GM23248 (cell line): ENCODE results near the gene EPN3. TPM values are rescaled to one million over a fixed set of nuclear protein-coding genes. Genes with fewer than 3 reads are reported as not detected.

ENCODE experiments used
- DNase-seq: peaks from one replicate; pipeline ENCODE4 v3.0.0-alpha.2; 2015
- H2AFZ ChIP-seq: fragments of 200-600 bp; sonication (generic); 2 replicates; pipeline ENCODE4 v1.6.1; 2016; ENCODE audit warnings: antibody characterized with exemption
- H3F3A ChIP-seq: fragments of 200-600 bp; sonication (generic); 2 replicates; pipeline ENCODE4 v1.6.1; 2016; ENCODE audit warnings: mild to moderate bottlenecking, antibody characterized with exemption, mixed run types; ENCODE audit not compliant: insufficient read depth
- H3K27ac ChIP-seq: fragments of 200-600 bp; sonication (generic); 2 replicates; pipeline ENCODE4 v1.5.1; 2016; ENCODE audit warnings: mild to moderate bottlenecking
- H3K27me3 ChIP-seq: fragments of 200-600 bp; sonication (generic); replicated peaks from 2 replicates; pipeline ENCODE4 v1.6.1; 2016; ENCODE audit warnings: mild to moderate bottlenecking; ENCODE audit not compliant: insufficient read depth
- H3K36me3 ChIP-seq: fragments of 200-600 bp; sonication (generic); 2 replicates; pipeline ENCODE4 v1.6.1; 2016; ENCODE audit warnings: low read depth, mild to moderate bottlenecking
- H3K4me1 ChIP-seq: fragments of 200-600 bp; sonication (generic); 2 replicates; pipeline ENCODE4 v1.6.1; 2016; ENCODE audit warnings: mild to moderate bottlenecking; ENCODE audit not compliant: insufficient read depth
- H3K4me2 ChIP-seq: fragments of 200-600 bp; sonication (generic); one replicate; pipeline ENCODE4 v1.6.1; 2016; ENCODE audit warnings: mild to moderate bottlenecking; ENCODE audit not compliant: unreplicated experiment
- H3K4me3 ChIP-seq: fragments of 200-600 bp; sonication (generic); 2 replicates; pipeline ENCODE4 v1.5.1; 2016; ENCODE audit warnings: mild to moderate bottlenecking
- H3K79me2 ChIP-seq: fragments of 200-600 bp; sonication (generic); 2 replicates; pipeline ENCODE4 v1.6.1; 2016; ENCODE audit warnings: mild to moderate bottlenecking; ENCODE audit not compliant: insufficient read depth
- H3K9ac ChIP-seq: fragments of 200-600 bp; sonication (generic); 2 replicates; pipeline ENCODE4 v1.6.1; 2016; ENCODE audit warnings: mild to moderate bottlenecking
- H3K9me2 ChIP-seq: fragments of 200-600 bp; sonication (generic); 2 replicates; pipeline ENCODE4 v1.6.1; 2016; ENCODE audit warnings: mixed run types, mild to moderate bottlenecking, moderate library complexity; ENCODE audit not compliant: insufficient read depth
- H3K9me3 ChIP-seq: fragments of 200-600 bp; sonication (generic); one replicate; pipeline ENCODE4 v1.6.1; 2017; ENCODE audit warnings: low read depth
- H4K20me1 ChIP-seq: fragments of 200-600 bp; sonication (generic); 2 replicates; pipeline ENCODE4 v1.6.0; 2016; ENCODE audit not compliant: insufficient read depth
- EZH2 ChIP-seq: fragments of 200-600 bp; sonication (generic); IDR thresholded peaks from 2 replicates; pipeline ENCODE4 v1.6.1; 2018; ENCODE audit warnings: antibody characterized with exemption, mild to moderate bottlenecking; ENCODE audit not compliant: insufficient read depth, poor library complexity, severe bottlenecking
- EZH2phosphoT487 ChIP-seq: fragments of 200-600 bp; sonication (generic); IDR thresholded peaks from 2 replicates; pipeline ENCODE4 v1.6.1; 2018; ENCODE audit warnings: antibody characterized with exemption, moderate library complexity, mild to moderate bottlenecking, low read depth; ENCODE audit not compliant: insufficient read depth
- WGBS, 2 experiments: methylation state at CpG; one replicate each; pipeline ENCODE4 v1.1.6; 2015 to 2017; ENCODE audit warnings: low lambda C conversion rate in 2 of 2, low coverage in 1 of 2; ENCODE audit errors: missing lambda C conversion rate in 2 of 2; 5-methylcytosine and 5-hydroxymethylcytosine counted together
- in situ Hi-C: fragments of 300-500 bp; cut with MboI; formaldehyde crosslinking; loops from 2 replicates; pipeline ENCODE4 v1.15.0; 2020
- polyA plus RNA-seq: library from polyadenylated mRNA; unstranded; fragments of >200 nt; fragmentation: Nextera tagmentation; extraction: Ambion mirVana; gene quantifications from 2 replicates; pipeline ENCODE4 v1.2.1, GENCODE V29; 2016
- total RNA-seq: library from RNA; depleted of rRNA; stranded (reverse); fragments of >200 nt; shearing (Covaris generic); gene quantifications from 2 replicates; pipeline ENCODE4 v1.2.3, GENCODE V29; 2014

EPN3 gene
- total and polyA plus RNA-seq, 2 experiments from 2014 or later = not detected

GRCh38 chr17:50586421-50587247 is 54.1 kb downstream of the EPN3 start:
- 78 to 80% methylated on average over 9 of the region's 9 CpGs for WGBS, 2 experiments
- Histone ChIP-seq H3K36me3 (no peaks in the 10 kb centered on the region), H3K27me3 (no peaks in the 10 kb centered on the region), H3K9me3 (no peaks in the 10 kb centered on the region), H3F3A (no peaks in the 10 kb centered on the region), H2AFZ (no peak overlapping the region), H3K9me2 (no peaks in the 10 kb centered on the region), H3K9ac (no peak overlapping the region), H3K27ac (no peak overlapping the region), H3K79me2 (no peaks in the 10 kb centered on the region), H3K4me2 (no peak overlapping the region), H3K4me3 (no peak overlapping the region), H3K4me1 (no peaks in the 10 kb centered on the region), H4K20me1 (no peaks in the 10 kb centered on the region)
- DNase-seq = no peak
- TF ChIP-seq EZH2phosphoT487 = no peak
- no peak for TF ChIP-seq EZH2
- in situ Hi-C loops = loop anchor here (25.0 kb wide), 1 partner anchor 99 kb away; the partner anchor contains the start of gene RSAD1

- Histone ChIP-seq H3F3A (no peaks in the 10 kb centered on the region), H3K4me3 (no peak overlapping the region), H3K9me3 (no peaks in the 10 kb centered on the region), H3K9me2 (no peaks in the 10 kb centered on the region), H3K4me2 (no peak overlapping the region), H3K4me1 (no peaks in the 10 kb centered on the region), H3K9ac (no peak overlapping the region), H3K27me3 (no peaks in the 10 kb centered on the region), H3K36me3 (no peaks in the 10 kb centered on the region), H3K79me2 (no peaks in the 10 kb centered on the region), H4K20me1 (no peaks in the 10 kb centered on the region), H2AFZ (no peak overlapping the region), H3K27ac (no peak overlapping the region)
- TF ChIP-seq EZH2 (no peak), EZH2phosphoT487 (no peak)
- WGBS, 2 experiments = 64 to 68% methylated on average over 9 of the region's 9 CpGs
- in situ Hi-C loops = loop anchor here (25.0 kb wide), 1 partner anchor 100 kb away; the partner anchor contains the start of gene RSAD1
- DNase-seq = no peak
These were observed 55.0 kb downstream of the EPN3 start for GRCh38 chr17:50587571-50587970.

GRCh38 chr17:50588391-50589049 is 56.0 kb downstream of the EPN3 start:
- H4K20me1 ChIP-seq = no peaks in the 10 kb centered on the region
- H3K9me3 ChIP-seq = no peaks in the 10 kb centered on the region
- in situ Hi-C loops = loop anchor here (25.0 kb wide), 1 partner anchor 101 kb away; the partner anchor contains the start of gene RSAD1
- no peaks in the 10 kb centered on the region for H3K27me3 ChIP-seq
- no peaks in the 10 kb centered on the region for H3K79me2 ChIP-seq
- no peaks in the 10 kb centered on the region for H3F3A ChIP-seq
- no peaks in the 10 kb centered on the region for H3K4me1 ChIP-seq
- TF ChIP-seq EZH2phosphoT487 = no peak
- TF ChIP-seq EZH2 = no peak
- no peak overlapping the region for H3K4me3 ChIP-seq
- 75 to 76% methylated on average over 18 of the region's 18 CpGs for WGBS, 2 experiments
- DNase-seq = peak; percentile 11
- no peak overlapping the region for H3K9ac ChIP-seq
- no peaks in the 10 kb centered on the region for H3K36me3 ChIP-seq
- no peak overlapping the region for H3K4me2 ChIP-seq
- H3K9me2 ChIP-seq = no peaks in the 10 kb centered on the region
- H2AFZ ChIP-seq = no peak overlapping the region
- H3K27ac ChIP-seq = no peak overlapping the region

- no peaks in the 10 kb centered on the region for H4K20me1 ChIP-seq
- H3K27me3 ChIP-seq = no peaks in the 10 kb centered on the region
- no peak overlapping the region for H3K4me3 ChIP-seq
- H3K79me2 ChIP-seq = no peaks in the 10 kb centered on the region
- H3K4me2 ChIP-seq = no peak overlapping the region
- no peaks in the 10 kb centered on the region for H3K9me2 ChIP-seq
- H3K27ac ChIP-seq = no peak overlapping the region
- H3K9me3 ChIP-seq = no peaks in the 10 kb centered on the region
- in situ Hi-C loops = loop anchor here (25.0 kb wide), 1 partner anchor 102 kb away; the partner anchor contains the start of gene RSAD1
- no peak for TF ChIP-seq EZH2phosphoT487
- no peak for TF ChIP-seq EZH2
- H3K9ac ChIP-seq = no peak overlapping the region
- no peak overlapping the region for H2AFZ ChIP-seq
- no peaks in the 10 kb centered on the region for H3K4me1 ChIP-seq
- WGBS, 2 experiments = 35 to 42% methylated on average over 10 of the region's 10 CpGs
- peak; percentile 44 for DNase-seq
- no peaks in the 10 kb centered on the region for H3K36me3 ChIP-seq
- H3F3A ChIP-seq = no peaks in the 10 kb centered on the region
These were observed 56.7 kb downstream of the EPN3 start for GRCh38 chr17:50589095-50589705.
